SHP77 treated with DMSO at 0.1 percent for 48 hours (cell line): ENCODE results near the gene TAF13.
"Not testable (repeated sequence)": the region's sequence is repeated elsewhere in the genome, so short reads cannot be mapped to it uniquely, and the experiment has no call there.

ENCODE experiments used
- DNase-seq: peaks from one replicate; lab custom pipeline; 2025; lab: John Stamatoyannopoulos, UW

The TAF13 gene

GRCh38 chr1:109046671-109047070 lies 29.1 kb downstream of the TAF13 start:
- DNase-seq = no peak

- DNase-seq = no peak
Observed at GRCh38 chr1:109045595-109045994, 30.2 kb downstream of the TAF13 start.

- DNase-seq = peak; percentile 81
Observed at GRCh38 chr1:109041621-109042468, 34.0 kb downstream of the TAF13 start, which contains the start of gene WDR47. Gene WDR47 (minus strand): TSS chr1:109042102. CDS start chr1:109023512, 18,590 bp downstream.

GRCh38 chr1:109040989-109041620 lies 34.7 kb downstream of the TAF13 start:
- no peak for DNase-seq

GRCh38 chr1:109040627-109040988 lies 35.2 kb downstream of the TAF13 start:
- no peak for DNase-seq

- DNase-seq = no peak
Observed at GRCh38 chr1:109034382-109034781, 41.4 kb downstream of the TAF13 start.

GRCh38 chr1:109029493-109029892 lies 46.3 kb downstream of the TAF13 start:
- not testable (repeated sequence) for DNase-seq

- no peak for DNase-seq
Observed at GRCh38 chr1:109027841-109028240, 48.0 kb downstream of the TAF13 start.

GRCh38 chr1:109025694-109026093 lies 50.1 kb downstream of the TAF13 start:
- no peak for DNase-seq

GRCh38 chr1:109024646-109025045 lies 51.2 kb downstream of the TAF13 start:
- no peak for DNase-seq

GRCh38 chr1:109020693-109021257 lies 55.0 kb downstream of the TAF13 start:
- no peak for DNase-seq

- not testable (repeated sequence) for DNase-seq
Observed at GRCh38 chr1:109017719-109018118, 58.1 kb downstream of the TAF13 start.

- no peak for DNase-seq
Observed at GRCh38 chr1:109017134-109017533, 58.7 kb downstream of the TAF13 start.
